Endodermal cell (in vitro differentiated cells): ENCODE results near the gene BCOR. TPM values are rescaled to one million over a fixed set of nuclear protein-coding genes. Genes with fewer than 3 reads are reported as not detected.

Experiments
- DNase-seq: peaks from one replicate; pipeline ENCODE4 v3.0.0-alpha.2; 2017
- H3K27ac ChIP-seq: 2 replicates; pipeline ENCODE4 v1.5.1; 2013; ENCODE audit warnings: mild to moderate bottlenecking, low read depth, low read length, moderate library complexity
- H3K27me3 ChIP-seq: 2 replicates; pipeline ENCODE4 v1.6.1; 2013; ENCODE audit warnings: mild to moderate bottlenecking, low read length, moderate library complexity; ENCODE audit not compliant: insufficient read depth, control insufficient read depth, poor library complexity, severe bottlenecking
- H3K36me3 ChIP-seq: 2 replicates; pipeline ENCODE4 v1.7.0; 2013; ENCODE audit warnings: mild to moderate bottlenecking, low read length, moderate library complexity; ENCODE audit not compliant: control insufficient read depth, insufficient read depth
- H3K4me1 ChIP-seq: one replicate; pipeline ENCODE4 v1.7.0; 2013; ENCODE audit warnings: low read length; ENCODE audit not compliant: control insufficient read depth, insufficient read depth
- H3K4me3 ChIP-seq: 2 replicates; pipeline ENCODE4 v1.5.1; 2013; ENCODE audit warnings: mild to moderate bottlenecking, low read length, moderate library complexity
- H3K9ac ChIP-seq: 2 replicates; pipeline ENCODE4 v1.6.1; 2013; ENCODE audit warnings: mild to moderate bottlenecking, low read length, moderate library complexity; ENCODE audit not compliant: poor library complexity, severe bottlenecking; ENCODE audit errors: extremely low read depth
- H3K9me3 ChIP-seq: 2 replicates; pipeline ENCODE4 v1.6.1; 2013; ENCODE audit warnings: mild to moderate bottlenecking, low read length, moderate library complexity; ENCODE audit not compliant: control insufficient read depth
- H3K27ac Mint-ChIP-seq: 2 replicates; pipeline ENCODE4 v1.8.0; 2020; ENCODE audit warnings: mixed read lengths
- H3K27me3 Mint-ChIP-seq: 2 replicates; pipeline ENCODE4 v1.8.0; 2021; ENCODE audit warnings: mild to moderate bottlenecking, mixed read lengths; ENCODE audit not compliant: insufficient read depth
- H3K36me3 Mint-ChIP-seq: 2 replicates; pipeline ENCODE4 v1.8.0; 2020; ENCODE audit warnings: low read depth, mixed read lengths
- H3K4me1 Mint-ChIP-seq: 2 replicates; pipeline ENCODE4 v1.8.0; 2020; ENCODE audit warnings: mixed read lengths
- H3K4me3 Mint-ChIP-seq: 2 replicates; pipeline ENCODE4 v1.8.0; 2020; ENCODE audit warnings: mild to moderate bottlenecking, moderate library complexity, mixed read lengths
- H3K9me3 Mint-ChIP-seq: 2 replicates; pipeline ENCODE4 v1.8.0; 2020; ENCODE audit warnings: mild to moderate bottlenecking, mixed read lengths
- CTCF ChIP-seq: fragments of 200-600 bp; sonication (generic); conservative IDR thresholded peaks from 2 replicates; pipeline ENCODE4 v1.5.0; 2021; ENCODE audit warnings: antibody characterized with exemption, mild to moderate bottlenecking
- WGBS, 2 experiments: methylation state at CpG; one replicate each; pipeline versions ENCODE4 v1.1.5 to v1.1.7; 2013; ENCODE audit warnings: missing lambda C conversion rate in 2 of 2, mixed read lengths in 1 of 2; ENCODE audit not compliant: insufficient coverage in 1 of 2, insufficient read length in 1 of 2; 5-methylcytosine and 5-hydroxymethylcytosine counted together
- total RNA-seq, 2 donors: library from RNA; stranded (reverse); fragmentation: NEBNext Ultra II Directional in 1 of 2; extraction: Animal tissue kit (Norgen Biotek cat#: 25700) in 1 of 2; gene quantifications; 2 replicates in 1 of 2; 3 replicates in 1 of 2; pipeline ENCODE4 v1.2.1, GENCODE V29; 2021

The BCOR gene
- total RNA-seq, 2 donors from 2014 or later = 31.3 to 37.9 TPM

GRCh38 chrX:40007131-40007755 lies 90.5 kb downstream of the BCOR start:
- no peaks in the 10 kb centered on the region for H3K36me3 ChIP-seq
- H3K27ac ChIP-seq = peak overlapping the region; percentile 57
- no peak overlapping the region for H3K9ac ChIP-seq
- H3K4me1 ChIP-seq = peaks cover 6% of the 10 kb centered on the region
- peaks cover 59% of the 10 kb centered on the region for H3K27me3 ChIP-seq
- 12 to 21% methylated on average over 10 to 33 of the region's 33 CpGs for WGBS, 2 experiments
- H3K36me3 Mint-ChIP-seq = no peaks in the 10 kb centered on the region
- DNase-seq = peak; percentile 87
- peak overlapping the region; percentile 56 for H3K4me3 ChIP-seq
- no peak overlapping the region for H3K27ac Mint-ChIP-seq
- H3K27me3 Mint-ChIP-seq = peaks cover 83% of the 10 kb centered on the region
- TF ChIP-seq CTCF = no peak
- H3K4me3 Mint-ChIP-seq = peak overlapping the region; percentile 60
- peaks cover 60% of the 10 kb centered on the region for H3K4me1 Mint-ChIP-seq
- H3K9me3 ChIP-seq = no peaks in the 10 kb centered on the region
- peaks cover 7% of the 10 kb centered on the region for H3K9me3 Mint-ChIP-seq

GRCh38 chrX:40006106-40007017 lies 91.4 kb downstream of the BCOR start:
- 5% methylated on average over 63 of the region's 63 CpGs; no CpG with 5 or more reads in 1 of the 2 experiments for WGBS, 2 experiments
- Histone ChIP-seq H3K27me3 (peaks cover 50% of the 10 kb centered on the region), H3K36me3 (no peaks in the 10 kb centered on the region), H3K4me3 (peak overlapping the region; percentile 56), H3K27ac (peak overlapping the region; percentile 22), H3K4me1 (peaks cover 6% of the 10 kb centered on the region), H3K9ac (no peak overlapping the region), H3K9me3 (no peaks in the 10 kb centered on the region)
- peaks cover 3% of the 10 kb centered on the region for H3K9me3 Mint-ChIP-seq
- DNase-seq = peak; percentile 91
- no peaks in the 10 kb centered on the region for H3K36me3 Mint-ChIP-seq
- TF ChIP-seq CTCF = peak; percentile 50
- H3K27ac Mint-ChIP-seq = no peak overlapping the region
- peaks cover 56% of the 10 kb centered on the region for H3K4me1 Mint-ChIP-seq
- H3K4me3 Mint-ChIP-seq = peak overlapping the region; percentile 60
- peaks cover 80% of the 10 kb centered on the region for H3K27me3 Mint-ChIP-seq

- peak overlapping the region; percentile 53 for H3K4me3 ChIP-seq
- no peak overlapping the region for H3K9ac ChIP-seq
- peaks cover 47% of the 10 kb centered on the region for H3K4me1 Mint-ChIP-seq
- DNase-seq = peak; percentile 74
- H3K4me1 ChIP-seq = peaks cover 6% of the 10 kb centered on the region
- H3K36me3 Mint-ChIP-seq = no peaks in the 10 kb centered on the region
- no peaks in the 10 kb centered on the region for H3K9me3 ChIP-seq
- H3K27ac ChIP-seq = no peak overlapping the region
- peaks cover 41% of the 10 kb centered on the region for H3K27me3 ChIP-seq
- peaks cover 3% of the 10 kb centered on the region for H3K9me3 Mint-ChIP-seq
- H3K27ac Mint-ChIP-seq = no peak overlapping the region
- no peak for TF ChIP-seq CTCF
- no peaks in the 10 kb centered on the region for H3K36me3 ChIP-seq
- peaks cover 73% of the 10 kb centered on the region for H3K27me3 Mint-ChIP-seq
- 7% methylated on average over 71 of the region's 73 CpGs; no CpG with 5 or more reads in 1 of the 2 experiments for WGBS, 2 experiments
- H3K4me3 Mint-ChIP-seq = peak overlapping the region; percentile 60
These were observed 92.3 kb downstream of the BCOR start for GRCh38 chrX:40005292-40006011.
